Subcutaneous abdominal adipose tissue (tissue), 5 donors: Measurements from ENCODE around the gene OR10A6.

Experiments used
- H3K27ac ChIP-seq: one replicate; pipeline ENCODE4 v1.7.0; 2013; ENCODE audit warnings: low read depth, mild to moderate bottlenecking, inconsistent platforms, low read length, moderate library complexity
- H3K27me3 ChIP-seq, 5 donors: one replicate each; pipeline ENCODE4 v1.7.0; 2013; ENCODE audit warnings: low read length in 5 of 5, inconsistent platforms in 1 of 5; ENCODE audit not compliant: control insufficient read depth in 5 of 5, insufficient read depth in 4 of 5
- H3K36me3 ChIP-seq, 5 donors: one replicate each; pipeline ENCODE4 v1.7.0; 2013; ENCODE audit warnings: low read length in 5 of 5; ENCODE audit not compliant: control insufficient read depth in 5 of 5, insufficient read depth in 5 of 5
- H3K4me1 ChIP-seq, 5 donors: one replicate each; pipeline ENCODE4 v1.7.0; 2013; ENCODE audit warnings: low read length in 5 of 5, mild to moderate bottlenecking in 3 of 5, moderate library complexity in 1 of 5; ENCODE audit not compliant: control insufficient read depth in 5 of 5, insufficient read depth in 5 of 5
- H3K4me3 ChIP-seq, 5 donors: one replicate each; pipeline ENCODE4 v1.7.0; 2013; ENCODE audit warnings: low read length in 5 of 5, low read depth in 1 of 5
- H3K9ac ChIP-seq, 5 donors: one replicate each; pipeline ENCODE4 v1.7.0; 2013; ENCODE audit warnings: low read length in 5 of 5, mild to moderate bottlenecking in 4 of 5, moderate library complexity in 3 of 5
- H3K9me3 ChIP-seq, 5 donors: one replicate each; pipeline ENCODE4 v1.7.0; 2013; ENCODE audit warnings: low read length in 5 of 5; ENCODE audit not compliant: control insufficient read depth in 5 of 5
- donor health status: healthy.
- donor health status: healthy.
- donor health status: healthy.
- donor health status: healthy.
- donor health status: healthy.

The OR10A6 gene

GRCh38 chr11:7964873-7965272, 33.8 kb upstream of the OR10A6 start:
- Histone ChIP-seq H3K9ac (no peak overlapping the region), H3K36me3 (no peaks in the 10 kb centered on the region), H3K4me1 (no peaks in the 10 kb centered on the region), H3K27me3 (peaks cover 0 to 5% (median 2%) of the 10 kb centered on the region in 5 donors), H3K9me3 (no peaks in the 10 kb centered on the region), H3K27ac (no peak overlapping the region), H3K4me3 (no peak overlapping the region)

DNA sequence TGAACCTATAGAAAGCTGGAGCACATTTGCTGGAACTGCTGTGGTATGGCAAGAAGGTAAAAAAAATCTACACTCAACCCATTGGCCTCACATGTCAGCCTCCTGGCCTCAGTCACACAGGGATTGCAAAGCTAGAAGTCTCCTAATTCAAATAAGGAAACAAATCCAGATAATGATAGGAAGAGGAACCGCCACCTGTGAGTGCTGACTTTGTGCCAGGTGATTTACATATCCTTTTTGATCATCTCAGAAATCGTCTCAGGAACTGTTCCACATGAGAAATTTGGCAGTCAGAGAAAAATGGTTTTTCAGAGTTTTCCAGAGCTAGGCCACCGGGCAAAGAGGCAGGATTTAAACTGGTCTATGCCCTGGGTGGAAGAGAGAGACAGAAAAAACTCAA, 33.2 kb upstream of the OR10A6 start:
- Histone ChIP-seq H3K4me1 (no peaks in the 10 kb centered on the region), H3K27me3 (peaks cover 0 to 5% (median 2%) of the 10 kb centered on the region in 5 donors), H3K4me3 (no peak overlapping the region), H3K9ac (no peak overlapping the region), H3K27ac (no peak overlapping the region), H3K9me3 (no peaks in the 10 kb centered on the region), H3K36me3 (no peaks in the 10 kb centered on the region)

DNA sequence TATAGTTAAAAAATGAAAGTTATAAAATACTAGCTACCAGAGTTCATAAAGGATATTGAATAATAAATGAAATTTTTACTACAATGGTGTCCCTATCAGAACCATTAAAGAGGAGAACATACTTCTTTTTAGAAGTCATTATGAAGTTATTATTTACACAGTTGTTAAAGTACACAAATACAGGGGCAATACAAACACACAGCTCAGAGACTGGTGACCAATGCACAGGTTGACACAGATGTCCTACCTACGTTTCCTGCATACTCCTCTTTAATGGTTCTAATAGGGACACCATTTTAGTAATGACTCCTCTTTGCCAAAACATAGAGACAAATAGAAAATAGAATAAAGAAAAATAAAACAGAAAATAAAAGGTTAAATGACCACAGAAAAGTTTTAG, 24.1 kb upstream of the OR10A6 start:
- H3K27me3 ChIP-seq: peaks cover 0 to 3% (median 0%) of the 10 kb centered on the region in 5 donors
- H3K36me3 ChIP-seq: no peaks in the 10 kb centered on the region
- H3K4me3 ChIP-seq: no peak overlapping the region
- H3K27ac ChIP-seq: no peak overlapping the region
- H3K9ac ChIP-seq: no peak overlapping the region
- H3K9me3 ChIP-seq: no peaks in the 10 kb centered on the region
- H3K4me1 ChIP-seq: no peaks in the 10 kb centered on the region

DNA sequence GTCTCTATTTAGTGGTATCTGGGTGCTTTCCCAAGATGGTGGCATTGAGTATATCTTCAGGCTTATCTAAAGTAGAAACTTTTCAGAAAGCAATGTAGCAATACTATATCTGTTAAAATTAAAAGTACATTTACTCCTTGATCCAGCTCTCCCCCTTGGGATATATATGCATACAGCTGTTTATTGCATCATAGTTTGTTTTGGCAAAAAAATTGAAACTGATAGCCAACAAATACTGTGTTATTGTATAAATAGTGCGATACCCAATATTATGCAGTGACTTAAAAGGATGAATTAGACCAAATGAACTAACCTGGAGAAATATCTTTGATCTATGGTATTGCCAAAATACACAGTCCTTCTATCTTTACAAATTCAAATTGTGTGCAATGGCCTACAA, 18.9 kb upstream of the OR10A6 start:
- H3K36me3 ChIP-seq: no peaks in the 10 kb centered on the region

DNA sequence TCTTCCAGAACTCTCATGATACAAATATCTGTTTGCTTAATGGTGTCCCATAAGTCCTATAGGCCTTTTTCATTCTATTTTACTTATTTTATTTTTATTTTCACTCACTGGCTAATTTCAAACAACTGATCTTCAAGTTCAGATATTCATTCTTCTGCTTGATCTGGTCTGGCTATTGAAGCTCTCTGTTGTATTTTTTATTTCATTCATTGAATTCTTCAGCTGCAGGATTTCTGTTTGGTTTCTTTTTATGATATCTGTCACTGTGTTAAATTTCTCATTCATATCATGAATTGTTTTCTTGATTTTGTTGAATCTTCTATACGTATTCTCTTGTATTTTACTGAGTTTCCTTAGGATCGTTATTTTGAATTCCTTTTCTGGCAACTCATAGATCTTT, 13.1 kb upstream of the OR10A6 start:
- H3K36me3 ChIP-seq: no peaks in the 10 kb centered on the region
- H3K27ac ChIP-seq: no peak overlapping the region
- no peak overlapping the region for H3K9ac ChIP-seq
- peaks cover 0 to 3% (median 0%) of the 10 kb centered on the region in 5 donors for H3K27me3 ChIP-seq
- H3K4me1 ChIP-seq: no peaks in the 10 kb centered on the region
- H3K4me3 ChIP-seq: no peak overlapping the region
- H3K9me3 ChIP-seq: peaks cover 13 to 35% (median 20%) of the 10 kb centered on the region in 5 donors

More for the DNA sequence above, 18.9 kb upstream of the OR10A6 start:
- peaks cover 1 to 10% (median 6%) of the 10 kb centered on the region in 5 donors for H3K9me3 ChIP-seq
- no peak overlapping the region for H3K9ac ChIP-seq
- no peak overlapping the region for H3K4me3 ChIP-seq
- no peaks in the 10 kb centered on the region for H3K4me1 ChIP-seq
- H3K27ac ChIP-seq: no peak overlapping the region
- H3K27me3 ChIP-seq: peaks cover 0 to 3% (median 0%) of the 10 kb centered on the region in 5 donors

GRCh38 chr11:7941608-7942007, 10.5 kb upstream of the OR10A6 start, which contains the start of gene OR10A3:
Gene OR10A3, minus strand, starts transcription at chr11:7941708. Its CDS starts 2,188 bp downstream, at chr11:7939520.
- no peaks in the 10 kb centered on the region for H3K27me3 ChIP-seq
- H3K9ac ChIP-seq: no peak within 1 kb of the TSS
- H3K4me3 ChIP-seq: no peak within 1 kb of the TSS
- H3K27ac ChIP-seq: no peak within 1 kb of the TSS
- no peaks in the 10 kb centered on the region for H3K36me3 ChIP-seq
- H3K4me1 ChIP-seq: no peaks in the 10 kb centered on the region
- peaks cover 13 to 35% (median 20%) of the 10 kb centered on the region in 5 donors for H3K9me3 ChIP-seq

DNA sequence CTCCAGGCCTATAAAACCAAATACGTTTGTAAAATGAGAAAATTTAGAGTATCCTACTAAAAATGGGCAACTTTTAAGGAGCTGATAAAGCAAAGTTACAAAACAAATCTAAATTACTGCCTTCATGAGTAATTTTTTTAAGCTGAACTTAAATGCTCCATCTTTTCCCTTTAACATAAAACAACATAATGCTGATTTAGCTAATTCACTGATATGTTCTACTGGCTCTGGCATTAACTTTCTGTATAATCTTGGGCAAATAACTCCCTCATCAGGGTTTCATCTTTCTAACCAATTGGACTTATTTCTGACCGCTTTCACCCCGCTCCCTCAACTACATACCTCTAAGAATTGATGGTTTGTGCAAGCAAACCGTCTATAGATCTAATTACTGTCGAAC, 10.1 kb upstream of the OR10A6 start:
- H3K27me3 ChIP-seq: no peaks in the 10 kb centered on the region
- H3K9me3 ChIP-seq: peaks cover 13 to 35% (median 20%) of the 10 kb centered on the region in 5 donors
- H3K27ac ChIP-seq: no peak overlapping the region
- no peak overlapping the region for H3K9ac ChIP-seq
- H3K4me1 ChIP-seq: no peaks in the 10 kb centered on the region
- no peaks in the 10 kb centered on the region for H3K36me3 ChIP-seq
- no peak overlapping the region for H3K4me3 ChIP-seq

DNA sequence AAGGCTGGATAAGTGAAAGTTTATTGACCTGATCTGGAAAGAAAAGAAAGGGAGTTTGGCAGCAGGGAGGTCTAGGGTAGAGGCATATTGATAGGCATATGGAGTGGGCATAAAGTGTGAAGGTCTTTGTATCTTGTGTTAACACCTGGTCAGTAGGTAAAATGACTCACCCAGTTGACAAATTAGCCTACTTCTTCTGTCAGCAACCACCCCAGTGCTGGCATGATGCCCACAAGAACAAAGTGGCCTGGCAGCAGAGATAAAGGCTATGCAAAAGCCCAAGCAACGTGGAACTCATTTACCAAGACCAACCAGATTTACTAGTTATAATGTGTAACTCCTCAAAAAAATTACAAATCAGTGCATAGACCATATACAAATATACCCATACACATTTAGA, 5.5 kb upstream of the OR10A6 start:
- Histone ChIP-seq H3K4me1 (no peaks in the 10 kb centered on the region), H3K4me3 (no peak overlapping the region), H3K9me3 (no peaks in the 10 kb centered on the region), H3K9ac (no peak overlapping the region), H3K27me3 (no peaks in the 10 kb centered on the region), H3K36me3 (no peaks in the 10 kb centered on the region), H3K27ac (no peak overlapping the region)

- no peaks in the 10 kb centered on the region for H3K4me1 ChIP-seq
- H3K27me3 ChIP-seq: no peaks in the 10 kb centered on the region
- H3K27ac ChIP-seq: no peak overlapping the region
- H3K9ac ChIP-seq: no peak overlapping the region
- no peaks in the 10 kb centered on the region for H3K36me3 ChIP-seq
- H3K4me3 ChIP-seq: no peak overlapping the region
- no peaks in the 10 kb centered on the region for H3K9me3 ChIP-seq
Measured at GRCh38 chr11:7927635-7928034, 3.4 kb downstream of the OR10A6 start.

- Histone ChIP-seq H3K27me3 (no peaks in the 10 kb centered on the region), H3K27ac (no peak overlapping the region), H3K4me1 (no peaks in the 10 kb centered on the region), H3K4me3 (no peak overlapping the region), H3K9me3 (no peaks in the 10 kb centered on the region), H3K36me3 (no peaks in the 10 kb centered on the region), H3K9ac (no peak overlapping the region)
Measured at GRCh38 chr11:7924536-7924935, 6.5 kb downstream of the OR10A6 start.

GRCh38 chr11:7918141-7918540, 12.9 kb downstream of the OR10A6 start:
- Histone ChIP-seq H3K9ac (no peak overlapping the region), H3K27ac (no peak overlapping the region), H3K4me1 (no peaks in the 10 kb centered on the region), H3K9me3 (no peaks in the 10 kb centered on the region), H3K36me3 (no peaks in the 10 kb centered on the region), H3K4me3 (no peak overlapping the region), H3K27me3 (no peaks in the 10 kb centered on the region)
